GM19023 (cell line): ENCODE results near the gene PARD6B.
"Not testable (repeated sequence)": the region's sequence is repeated elsewhere in the genome, so short reads cannot be mapped to it uniquely, and the experiment has no call there.

ENCODE experiments used
- ATAC-seq: cut with Tn5 transposase; IDR thresholded peaks from one replicate; pipeline ENCODE4 v1.9.1; 2021; ENCODE audit warnings: mild to moderate bottlenecking, moderate library complexity; ENCODE audit not compliant: unreplicated experiment

Gene PARD6B

DNA sequence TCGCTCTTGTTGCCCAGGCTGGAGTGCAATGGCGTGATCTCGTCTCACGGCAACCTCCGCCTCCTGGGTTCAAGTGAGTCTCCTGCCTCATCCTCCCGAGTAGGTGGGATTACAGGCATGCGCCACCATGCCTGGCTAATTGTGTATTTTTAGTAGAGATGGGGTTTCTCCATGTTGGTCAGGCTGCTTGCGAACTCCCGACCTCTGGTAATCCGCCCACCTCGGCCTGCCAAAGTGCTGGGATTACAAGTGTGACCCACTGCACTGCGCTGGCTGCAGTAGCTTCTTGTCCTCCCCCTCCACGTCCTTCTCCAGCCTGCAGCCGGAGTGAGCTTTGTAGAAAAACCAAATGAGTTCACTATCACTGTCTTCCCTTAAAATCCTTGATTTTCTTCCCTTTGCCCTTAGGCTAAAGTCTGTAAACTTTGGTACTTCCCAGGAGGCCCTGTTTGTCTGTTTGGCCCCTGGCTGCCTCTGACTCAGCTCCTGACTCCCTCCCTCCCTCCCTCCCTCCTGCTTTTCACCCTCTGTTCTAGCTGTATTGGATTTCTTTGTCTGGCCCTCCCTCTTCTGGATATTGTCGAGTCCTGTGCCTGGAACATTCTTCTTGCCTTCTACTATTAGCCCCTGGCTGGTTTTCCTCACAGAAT is 12.9 kb downstream of the PARD6B start:
- no peak for ATAC-seq

DNA sequence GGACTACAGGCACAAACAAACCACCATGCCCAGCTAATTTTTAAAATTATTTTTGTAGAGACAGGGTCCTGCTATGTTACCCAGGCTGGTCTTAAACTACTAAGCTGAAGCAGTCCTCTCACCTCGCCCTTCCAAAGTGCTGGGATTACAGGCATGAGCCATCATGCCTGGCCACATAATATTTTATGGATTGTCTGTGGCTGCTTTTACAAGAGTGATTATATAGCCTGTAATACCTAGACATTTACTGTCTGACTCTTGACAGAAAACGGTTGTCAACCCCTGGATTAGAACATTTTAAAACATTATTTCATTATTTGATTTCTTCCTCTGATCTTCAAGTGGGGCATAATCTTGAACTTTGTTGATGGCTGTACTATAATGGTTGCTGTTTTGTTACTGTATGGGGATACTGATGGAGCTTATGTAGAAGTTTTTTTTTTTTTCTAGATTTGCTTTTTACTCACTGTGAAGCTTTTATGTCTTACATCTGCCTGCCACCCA is 14.3 kb downstream of the PARD6B start:
- no peak for ATAC-seq

DNA sequence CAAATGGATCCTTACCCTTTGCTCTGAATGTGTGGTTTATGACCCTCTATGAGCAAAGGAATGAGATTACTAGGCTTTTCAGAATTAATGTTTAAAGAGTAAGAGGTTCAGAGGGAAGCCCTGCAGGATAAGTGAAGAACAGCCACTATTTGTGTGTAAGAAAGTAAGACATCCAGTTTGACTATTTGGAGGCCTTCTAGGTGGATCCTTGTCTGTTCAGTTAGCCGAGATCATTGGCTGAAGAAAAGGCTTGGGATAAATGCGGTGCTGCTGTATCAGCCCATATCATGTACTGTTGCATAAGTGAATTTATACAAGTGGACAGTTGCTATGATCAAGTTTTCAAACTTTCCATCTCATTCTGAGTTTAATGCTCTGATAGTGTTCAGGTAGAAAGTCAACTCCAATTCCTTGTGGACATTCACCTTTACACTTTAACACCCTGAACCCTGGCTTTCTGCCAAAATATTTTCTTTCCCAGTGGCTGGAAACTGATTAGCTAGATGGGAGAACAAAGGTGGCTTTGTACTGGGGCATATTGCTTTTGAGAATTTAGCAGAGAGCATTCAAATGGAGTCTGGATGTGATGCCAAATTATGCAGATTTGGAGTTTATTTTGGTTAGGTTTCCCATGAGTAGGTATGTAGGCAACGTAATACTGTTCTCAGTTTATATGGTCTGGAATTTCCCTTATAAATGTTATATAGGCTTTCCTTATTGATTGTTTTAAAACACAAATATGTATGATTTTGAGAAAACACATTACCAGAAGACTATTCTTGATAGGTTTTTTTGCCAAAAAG is 15.0 kb downstream of the PARD6B start:
- ATAC-seq, result no peak

DNA sequence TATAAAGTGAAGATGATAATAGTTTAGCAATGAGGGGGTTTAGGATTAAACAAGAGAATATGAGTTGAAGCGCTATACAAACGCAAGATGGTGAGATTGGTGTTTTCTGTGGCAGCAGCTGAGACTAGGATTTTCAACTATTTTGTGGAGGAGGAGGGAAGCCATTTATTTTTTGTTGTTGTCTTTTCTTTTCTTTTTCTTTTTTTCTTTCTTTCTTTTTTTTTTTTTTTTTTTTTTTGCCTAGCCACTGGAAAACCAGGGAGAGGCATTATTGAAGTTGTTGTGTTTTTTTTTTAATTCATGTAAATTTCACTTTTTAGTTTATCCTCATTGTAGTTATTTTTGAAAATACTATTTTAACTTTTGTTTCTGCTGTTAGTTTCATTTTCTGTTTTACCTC is 15.9 kb downstream of the PARD6B start:
- no peak for ATAC-seq

DNA sequence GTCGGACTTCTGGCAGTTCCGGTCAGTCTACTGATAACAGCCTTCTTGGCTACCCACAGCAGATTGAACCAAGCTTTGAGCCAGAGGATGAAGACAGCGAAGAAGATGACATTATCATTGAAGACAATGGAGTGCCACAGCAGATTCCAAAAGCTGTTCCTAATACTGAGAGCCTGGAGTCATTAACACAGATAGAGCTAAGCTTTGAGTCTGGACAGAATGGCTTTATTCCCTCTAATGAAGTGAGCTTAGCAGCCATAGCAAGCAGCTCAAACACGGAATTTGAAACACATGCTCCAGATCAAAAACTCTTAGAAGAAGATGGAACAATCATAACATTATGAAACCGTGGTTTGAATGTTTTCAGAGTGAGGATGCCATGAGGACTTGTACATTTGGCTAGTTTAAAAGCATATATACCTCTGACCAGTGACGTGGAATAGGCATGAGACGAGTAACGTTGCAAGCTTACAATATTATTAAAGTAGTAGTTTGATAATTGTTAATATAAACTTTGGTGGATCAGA is 18.8 kb downstream of the PARD6B start:
- ATAC-seq, result no peak

DNA sequence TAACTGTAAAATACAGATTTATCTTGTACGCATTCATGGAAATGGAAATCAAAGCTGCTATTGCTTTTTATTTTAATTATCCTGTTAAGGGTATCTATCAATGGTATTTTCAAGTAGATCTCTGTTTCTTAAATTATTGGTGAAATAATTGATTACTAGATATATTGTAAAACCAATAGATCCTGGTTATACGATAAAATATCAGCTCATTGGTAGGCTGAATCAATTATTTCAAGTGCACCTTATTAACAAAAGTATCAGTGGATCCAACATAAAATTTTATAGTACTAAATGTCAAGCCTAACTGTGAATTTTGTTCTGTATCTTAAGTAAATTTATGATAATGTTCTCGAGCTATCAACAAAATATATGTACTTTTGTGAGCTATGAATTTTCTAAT is 21.8 kb downstream of the PARD6B start:
- ATAC-seq, result no peak

DNA sequence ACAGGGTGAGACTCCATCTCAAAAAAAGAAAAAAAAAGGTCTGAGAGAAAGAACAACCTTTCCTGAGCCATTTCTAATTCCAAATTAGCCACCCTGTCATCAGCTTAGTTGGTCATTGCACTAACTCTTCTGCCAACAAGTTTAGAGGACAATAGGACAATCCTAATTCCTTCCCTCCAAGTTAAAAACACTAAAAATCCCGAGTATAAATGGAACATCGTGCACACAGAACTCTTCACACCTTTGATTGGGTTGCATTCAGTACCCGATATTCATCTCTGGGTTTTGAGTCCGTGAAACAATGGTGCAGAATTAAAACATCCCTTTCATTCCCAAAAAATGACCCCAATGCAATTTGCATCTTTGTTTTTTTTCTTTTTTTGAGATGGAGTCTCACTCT is 23.0 kb downstream of the PARD6B start:
- no peak for ATAC-seq

DNA sequence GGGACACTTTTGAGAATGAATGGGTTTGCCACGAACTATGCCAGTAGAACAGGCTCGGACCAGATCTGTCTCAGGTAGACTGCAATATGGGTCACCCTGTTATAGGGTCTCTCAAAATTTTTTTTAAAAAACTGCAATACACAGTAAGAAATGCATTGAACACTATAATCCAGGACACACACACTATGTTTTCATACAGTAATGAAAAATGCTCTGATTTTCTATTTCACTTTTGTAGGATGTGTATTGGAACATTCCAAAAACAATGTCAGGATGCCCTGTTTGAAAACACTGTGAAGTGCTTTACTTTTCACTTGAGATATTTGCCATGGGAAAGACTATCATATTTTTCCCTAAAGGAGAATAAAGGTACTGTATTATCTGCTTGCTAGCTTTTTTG is 25.1 kb downstream of the PARD6B start:
- ATAC-seq, result no peak

DNA sequence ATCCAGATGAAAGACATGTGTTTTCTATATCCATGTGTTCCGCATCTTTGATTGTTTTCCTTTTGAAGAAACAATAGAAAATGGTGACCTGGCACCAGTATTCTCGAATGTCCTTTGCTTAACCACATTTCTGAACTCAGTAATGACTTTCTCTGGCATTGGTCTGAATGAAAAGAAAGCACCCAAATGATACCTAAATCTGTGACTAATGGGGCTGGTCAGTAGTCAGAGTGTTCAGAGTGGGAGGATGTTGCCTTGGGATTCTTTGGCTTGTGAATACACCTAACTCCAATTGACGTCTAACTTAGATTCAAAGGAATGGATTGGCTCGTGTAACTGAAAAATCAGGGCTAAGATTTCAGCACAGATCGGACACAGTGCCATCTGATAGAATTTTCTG is 27.1 kb downstream of the PARD6B start:
- ATAC-seq, result no peak

DNA sequence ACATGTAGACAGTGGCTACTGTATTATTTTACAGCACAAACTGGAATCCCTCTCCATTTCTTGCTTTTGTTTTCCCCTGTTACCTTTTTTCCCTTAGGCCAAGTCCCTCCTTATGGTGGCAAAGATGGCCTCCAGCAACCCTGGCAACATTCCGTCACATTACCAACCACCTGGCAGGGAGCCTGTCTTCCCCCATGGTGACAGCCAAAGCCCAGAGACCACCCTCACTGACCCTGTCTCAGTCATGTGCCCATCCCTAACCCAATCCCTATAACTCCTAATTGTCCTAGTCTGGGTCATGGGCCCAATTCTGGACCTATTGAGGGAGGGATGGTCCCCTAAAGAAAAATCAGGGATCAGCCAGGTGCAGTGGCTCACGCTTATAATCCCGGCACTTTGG is 27.6 kb downstream of the PARD6B start:
- ATAC-seq, result no peak

DNA sequence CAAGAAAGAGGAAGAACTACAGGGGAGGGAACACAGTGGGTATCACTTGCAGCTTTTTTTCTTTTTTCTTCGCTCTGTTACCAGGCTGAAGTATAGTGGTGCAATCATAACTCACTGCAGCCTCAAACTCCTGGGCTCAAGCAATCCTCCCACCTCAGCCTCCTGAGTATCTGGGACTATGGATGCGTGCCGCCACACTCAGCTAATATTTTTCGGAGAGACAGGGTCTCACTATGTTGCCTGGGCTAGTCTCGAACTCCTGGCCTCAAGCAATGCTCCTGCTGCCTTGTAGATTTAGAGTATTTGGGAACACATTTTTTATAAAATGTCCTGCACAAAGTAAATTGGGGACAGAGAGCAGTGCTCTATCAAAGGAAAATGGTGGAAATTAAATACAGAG is 28.3 kb downstream of the PARD6B start:
- no peak for ATAC-seq

DNA sequence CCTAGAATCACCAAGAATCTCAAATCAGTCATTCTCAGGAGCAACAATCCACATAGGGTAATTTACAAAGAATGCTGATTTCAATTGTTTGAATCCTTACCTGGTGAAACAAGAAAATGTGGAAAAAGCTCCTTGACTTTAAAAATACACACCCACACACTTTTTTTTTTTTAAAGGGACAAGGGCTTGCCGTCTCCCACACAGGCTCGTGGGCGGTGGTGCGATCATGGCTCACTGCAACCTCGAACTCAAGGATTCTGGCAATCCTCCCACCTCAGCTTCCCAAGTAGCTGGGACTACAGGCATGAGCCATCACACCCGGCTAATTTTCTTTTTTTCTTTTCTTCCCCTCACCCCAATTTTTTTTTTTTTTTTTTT is 30.7 kb downstream of the PARD6B start:
- ATAC-seq, result no peak

DNA sequence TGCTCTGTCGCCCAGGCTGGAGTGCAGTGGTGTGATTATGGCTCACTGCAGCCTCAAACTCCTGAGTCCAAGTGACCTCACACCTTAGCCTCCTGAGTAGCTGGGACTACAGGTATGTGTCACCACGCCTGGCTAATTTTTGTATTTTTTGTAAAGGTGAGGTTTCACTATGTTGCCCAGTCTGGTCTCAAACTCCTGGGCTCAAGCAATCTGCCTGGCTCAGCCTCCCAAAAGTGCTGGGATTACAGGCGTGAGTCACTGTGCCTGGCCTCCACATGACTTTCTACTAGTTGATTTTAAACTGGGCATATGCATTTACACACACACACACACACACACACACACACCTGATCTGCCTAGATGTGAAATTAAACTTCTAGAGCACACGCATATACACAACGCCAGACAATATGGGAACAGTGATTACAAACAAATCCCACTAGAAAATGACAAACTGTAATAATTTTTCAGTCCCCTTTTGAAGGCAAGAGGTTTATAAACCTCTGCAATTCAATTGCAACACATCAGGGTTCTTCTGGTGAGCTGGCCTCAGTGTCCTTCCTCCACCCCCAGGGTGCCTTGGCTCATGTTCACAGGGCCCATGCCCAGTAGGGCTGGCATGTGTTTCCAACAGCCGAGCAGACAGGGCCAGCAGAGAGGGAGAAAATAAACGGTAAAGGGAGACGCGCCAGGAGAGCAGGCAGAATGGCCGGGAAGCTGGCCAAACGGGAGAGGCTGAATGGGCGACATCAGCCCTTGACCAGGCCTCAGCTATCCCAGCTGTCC is 31.2 kb downstream of the PARD6B start:
- no peak for ATAC-seq

DNA sequence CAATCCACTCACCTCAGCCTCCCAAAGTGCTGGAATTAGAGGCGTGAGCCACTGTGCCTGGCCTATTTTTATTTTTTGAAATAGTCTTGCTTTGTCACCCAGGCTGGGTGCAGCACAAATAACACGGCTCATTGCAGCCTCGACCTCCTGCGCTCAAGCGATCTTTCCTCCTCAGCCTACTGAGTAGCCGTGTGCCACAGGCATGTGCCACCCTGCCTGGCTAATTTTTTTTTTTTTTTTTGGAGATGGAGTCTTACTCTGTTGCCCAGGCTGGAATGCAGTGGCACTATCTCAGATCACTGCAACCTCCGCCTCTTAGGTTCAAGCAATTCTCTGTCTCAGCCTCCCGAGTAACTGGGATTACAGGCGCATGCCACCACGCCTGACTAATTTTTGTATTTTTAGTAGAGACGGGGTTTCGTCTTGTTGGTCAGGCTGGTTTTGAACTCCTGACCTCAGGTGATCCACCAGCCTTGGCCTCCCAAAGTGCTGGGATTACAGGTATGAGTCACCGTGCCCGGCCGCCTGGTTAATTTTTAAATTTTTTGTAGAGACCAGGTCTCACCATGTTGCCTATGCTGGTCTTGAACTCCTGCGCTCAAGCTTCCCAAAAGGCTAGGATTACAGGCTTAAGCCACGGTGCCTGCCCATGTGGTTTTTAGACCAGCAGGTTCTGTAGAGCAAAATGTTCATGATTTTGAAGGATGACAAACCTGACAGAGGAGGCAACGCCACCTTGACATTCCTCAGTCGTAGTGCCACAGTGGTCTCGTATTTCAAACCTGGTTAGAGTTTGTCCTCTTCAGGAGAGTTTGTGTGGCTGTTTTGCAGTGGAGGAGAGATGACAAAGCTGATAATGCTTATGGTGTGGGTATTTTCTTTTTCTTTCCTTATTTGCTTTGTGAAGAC is 32.4 kb downstream of the PARD6B start:
- not testable (repeated sequence) for ATAC-seq

DNA sequence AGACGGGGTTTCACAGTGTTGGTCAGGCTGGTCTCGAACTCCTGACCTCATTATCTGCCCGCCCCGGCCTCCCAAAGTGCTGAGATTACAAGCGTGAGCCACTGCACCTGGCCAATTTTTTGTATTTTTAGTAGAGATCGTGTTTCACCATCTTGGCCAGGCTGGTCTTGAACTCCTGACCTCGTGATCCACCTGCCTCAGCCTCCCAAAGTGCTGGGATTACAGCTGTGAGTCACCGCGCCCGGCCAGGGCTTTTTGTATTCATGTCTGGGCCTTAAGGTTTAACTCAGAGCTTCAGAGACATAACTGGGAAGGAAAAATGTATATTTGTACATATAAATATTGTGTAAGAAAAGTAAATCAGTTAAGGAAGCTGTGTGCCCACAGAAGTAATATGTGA is 33.9 kb downstream of the PARD6B start:
- not testable (repeated sequence) for ATAC-seq

DNA sequence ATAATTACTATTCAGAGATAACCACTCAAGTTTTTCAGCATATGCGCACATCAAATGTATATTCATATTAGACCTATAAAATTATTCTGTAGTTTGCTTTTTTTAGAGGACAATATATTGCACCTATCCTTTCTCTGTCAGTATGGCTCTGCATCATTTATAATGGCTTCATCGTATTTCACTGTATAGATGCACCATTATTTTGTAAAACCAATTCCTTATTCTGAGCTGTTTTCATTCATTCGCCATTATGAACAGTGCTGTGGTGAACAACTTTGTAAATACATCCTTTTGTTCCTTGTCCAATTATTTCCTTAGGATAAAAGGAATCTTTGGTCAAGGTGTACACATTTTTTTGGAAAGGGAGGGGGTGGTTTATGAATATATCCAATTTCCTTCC is 34.3 kb downstream of the PARD6B start:
- ATAC-seq, result no peak

DNA sequence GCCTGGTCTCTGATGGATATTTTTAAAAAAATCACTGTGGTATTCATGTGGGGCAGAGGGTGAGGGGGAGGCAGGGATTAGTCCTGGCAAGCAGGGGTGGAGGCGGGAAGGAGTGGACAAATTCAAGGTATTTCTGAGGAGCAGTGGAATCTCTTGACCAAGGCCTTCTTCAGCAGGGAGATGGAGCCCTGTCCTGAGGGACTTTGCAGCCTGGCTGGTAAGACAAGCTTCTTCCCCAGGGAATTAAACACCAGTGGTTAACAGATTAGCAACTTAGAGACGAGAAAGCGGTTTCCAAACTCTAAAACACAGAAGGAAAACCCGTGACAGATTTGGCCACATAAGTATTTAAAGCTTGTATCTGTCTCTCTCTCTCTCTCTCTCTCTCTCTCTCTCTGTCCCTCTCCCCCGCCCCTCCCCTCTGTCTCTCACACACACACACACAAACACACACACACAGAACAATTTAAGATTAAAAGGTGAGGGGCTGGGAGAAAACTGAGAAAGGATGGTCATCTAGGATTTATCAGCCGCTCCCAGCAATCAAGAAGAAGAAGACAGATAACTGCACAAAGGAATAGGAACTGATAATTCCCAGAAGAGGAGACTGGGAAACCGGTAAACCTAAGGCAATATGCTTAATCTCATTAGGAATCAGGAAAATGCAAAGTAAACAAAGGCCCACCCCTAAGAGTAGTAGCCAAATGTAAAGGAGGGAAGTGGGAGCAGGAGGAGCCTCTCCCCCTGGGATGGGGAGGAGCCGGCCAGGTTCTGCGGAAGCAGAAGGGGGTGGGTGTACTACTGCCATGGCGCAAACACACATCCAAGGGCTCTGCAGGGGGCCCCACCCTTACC is 35.8 kb downstream of the PARD6B start:
- ATAC-seq, result not testable (repeated sequence)

DNA sequence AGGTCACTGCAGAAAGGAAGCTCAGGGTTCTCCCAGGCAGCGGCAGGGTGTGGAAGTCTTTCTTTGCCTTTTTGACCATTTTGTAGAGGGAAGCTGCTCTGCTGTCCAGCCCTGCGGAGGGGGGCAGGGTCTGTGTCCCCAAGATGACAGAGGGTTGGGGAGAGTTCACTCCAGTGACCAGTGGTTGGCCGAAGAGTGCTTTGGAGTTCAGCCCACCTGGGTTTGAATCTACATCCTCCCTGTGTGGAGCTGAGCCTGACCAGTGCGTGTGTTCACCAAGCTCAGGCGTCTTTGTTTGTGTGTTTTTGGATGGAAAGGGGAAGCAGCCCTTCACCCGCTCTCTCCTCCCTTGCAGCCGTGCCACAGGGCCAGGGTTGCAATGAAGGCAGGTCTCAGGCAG is 37.6 kb downstream of the PARD6B start:
- not testable (repeated sequence) for ATAC-seq

DNA sequence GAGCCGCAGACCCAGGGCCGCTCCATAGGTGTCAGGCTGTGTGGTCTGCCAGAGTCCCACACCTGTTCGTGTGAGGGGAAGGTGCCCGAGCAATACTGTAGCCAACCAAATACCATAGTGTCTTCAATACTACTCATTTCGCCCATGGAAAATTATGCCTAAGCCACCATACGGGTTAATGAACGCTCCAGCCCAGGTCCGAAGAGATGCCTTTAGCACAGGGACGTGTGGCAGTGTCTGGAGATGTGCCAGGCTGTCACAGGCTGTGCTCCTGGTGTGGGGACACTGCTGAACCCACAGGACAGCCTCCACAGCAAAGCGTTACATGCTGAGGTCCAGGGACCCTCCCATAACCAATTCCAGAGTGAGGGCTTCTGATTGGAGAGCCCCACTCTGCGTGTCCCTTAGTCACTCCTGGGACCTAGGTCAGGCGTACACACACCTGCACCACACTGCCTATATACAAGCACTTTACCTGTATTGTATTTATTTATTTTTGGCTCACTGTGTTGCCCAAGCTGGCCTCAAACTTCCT is 38.2 kb downstream of the PARD6B start:
- not testable (repeated sequence) for ATAC-seq
